ENCODE results near the gene OLA1. TPM values are rescaled to one million over a fixed set of nuclear protein-coding genes. Genes with fewer than 3 reads are reported as not detected.

Gene OLA1
- polyA plus RNA-seq, 1 of the 3 experiments (the other 2 are of a cell fraction), result 46.9 TPM

- Histone ChIP-seq H3K9me2 (no peaks in the 10 kb centered on the region), H3K4me1 (ENCODE audit: control insufficient read depth in 1 of 2, insufficient read depth in 2 of 2, low read depth in 1 of 2, low read length in 1 of 2) (peaks cover 0 to 5% of the 10 kb centered on the region in 2 experiments; a peak in 1 of 4 replicates), H3K79me2 (ENCODE audit: insufficient read depth) (no peaks in the 10 kb centered on the region), H3K4me2 (no peak overlapping the region), H3K9me3 (no peaks in the 10 kb centered on the region), H3K27ac (ENCODE audit: low read depth in 2 of 2, low read length in 1 of 2) (no peak overlapping the region), H3F3A (replicated peaks; ENCODE audit: insufficient read depth) (peaks cover 2% of the 10 kb centered on the region), H3K27me3 (ENCODE audit: insufficient read depth) (no peaks in the 10 kb centered on the region), H2AFZ (ENCODE audit: low read depth) (no peak overlapping the region), H3K36me3 (replicated peaks in 1 of 2; ENCODE audit: control insufficient read depth in 1 of 2, insufficient read depth in 2 of 2, low read length in 1 of 2) (no peaks in the 10 kb centered on the region), H3K9ac (no peak overlapping the region), H3K4me3 (ENCODE audit: low read depth in 2 of 2, low read length in 1 of 2) (no peak overlapping the region), H4K20me1 (ENCODE audit: insufficient read depth) (no peaks in the 10 kb centered on the region)
- no peak for DNase-seq
- 82% methylated on average over 3 of the region's 3 CpGs for WGBS (ENCODE audit: low lambda C conversion rate)
- ChIA-PET CTCF (interaction anchor here (0.6 kb wide), 1 partner anchor 279 kb away, joined by 3 read pairs; no protein-coding TSS in a partner anchor), POLR2A (no interaction called here)
- TF ChIP-seq GABPA (IDR thresholded peaks at IDR 0.05; ENCODE audit: low read depth) (no peak), EZH2phosphoT487 (IDR thresholded peaks at IDR 0.05; ENCODE audit: borderline replicate concordance, low read depth) (no peak), SMC3 (IDR thresholded peaks at IDR 0.05; ENCODE audit: low read depth, low read length) (no peak), CHD2 (IDR thresholded peaks at IDR 0.05; ENCODE audit: low read length, partially characterized antibody) (no peak), TAF1 (IDR thresholded peaks at IDR 0.05; ENCODE audit: borderline replicate concordance, low read depth, low read length) (no peak), JUND (IDR thresholded peaks at IDR 0.05) (no peak), SIN3A (IDR thresholded peaks at IDR 0.05; ENCODE audit: borderline replicate concordance, low read depth, low read length) (no peak), FOSL2 (IDR thresholded peaks at IDR 0.05; ENCODE audit: borderline replicate concordance, low read depth) (no peak), RCOR1 (IDR thresholded peaks at IDR 0.05; ENCODE audit: low read length) (no peak), PBX3 (IDR thresholded peaks at IDR 0.05) (no peak)
Observed at GRCh38 chr2:174044556-174044955, 203.8 kb downstream of the OLA1 start.

GRCh38 chr2:174040417-174040701 is 208.0 kb downstream of the OLA1 start:
- DNase-seq, result no peak
- TF ChIP-seq CTCF (IDR thresholded peaks at IDR 0.05), result no peak
- TF ChIP-seq ZBTB33 (IDR thresholded peaks at IDR 0.05; ENCODE audit: borderline replicate concordance, low read depth), result no peak
- TF ChIP-seq JUND (IDR thresholded peaks at IDR 0.05), result no peak
- no peak for TF ChIP-seq RFX5 (IDR thresholded peaks at IDR 0.05; ENCODE audit: low read length)
- no peak for TF ChIP-seq EP300 (IDR thresholded peaks at IDR 0.05; ENCODE audit: borderline replicate concordance in 1 of 2, low read depth in 1 of 2, low read length in 1 of 2)
- no peak for TF ChIP-seq RCOR1 (IDR thresholded peaks at IDR 0.05; ENCODE audit: low read length)
- Histone ChIP-seq H3K36me3 (replicated peaks in 1 of 2; ENCODE audit: control insufficient read depth in 1 of 2, insufficient read depth in 2 of 2, low read length in 1 of 2) (no peaks in the 10 kb centered on the region), H3K27ac (ENCODE audit: low read depth in 2 of 2, low read length in 1 of 2) (no peak overlapping the region; a peak in 1 of 4 replicates), H3K79me2 (ENCODE audit: insufficient read depth) (no peaks in the 10 kb centered on the region), H3K4me2 (no peak overlapping the region), H4K20me1 (ENCODE audit: insufficient read depth) (no peaks in the 10 kb centered on the region), H3K27me3 (ENCODE audit: insufficient read depth) (no peaks in the 10 kb centered on the region), H2AFZ (ENCODE audit: low read depth) (no peak overlapping the region), H3K9ac (no peak overlapping the region), H3K9me2 (no peaks in the 10 kb centered on the region), H3K4me1 (ENCODE audit: control insufficient read depth in 1 of 2, insufficient read depth in 2 of 2, low read depth in 1 of 2, low read length in 1 of 2) (peaks cover 6 to 14% of the 10 kb centered on the region in 2 experiments; a peak in 2 of 4 replicates), H3K4me3 (ENCODE audit: low read depth in 2 of 2, low read length in 1 of 2) (no peak overlapping the region; a peak in 1 of 4 replicates), H3F3A (replicated peaks; ENCODE audit: insufficient read depth) (peaks cover 8% of the 10 kb centered on the region), H3K9me3 (no peaks in the 10 kb centered on the region)
- CTCF ChIA-PET, result interaction anchor here (0.8 to 1.7 kb wide), 13 partner anchors 8 to 591 kb away, joined by 3 to 8 read pairs (median 3); no protein-coding TSS in a partner anchor
- 75% methylated on average over 2 of the region's 2 CpGs for WGBS (ENCODE audit: low lambda C conversion rate)
- POLR2A ChIA-PET, result no interaction called here
